IMR-90 (cell line): Measurements from ENCODE around the gene GOLGA1. TPM values are rescaled to one million over a fixed set of nuclear protein-coding genes. Genes with fewer than 3 reads are reported as not detected.

ENCODE experiments used
- ATAC-seq: fragments of 200-7000 bp; cut with Tn5 transposase; 2 replicates; pipeline ENCODE4 v1.9.1; 2020; ENCODE audit warnings: low read depth, mild to moderate bottlenecking, moderate library complexity
- BruUV-seq: library from RNA; stranded (reverse); fragments of 400-500 nt; replicated peaks from 2 replicates; lab custom pipeline; 2021; lab: Mats Ljungman, UMichigan
- CTCF ChIA-PET: fragments of 300-600 bp; formaldehyde crosslinking; extraction: SDS; loops from one replicate; lab custom pipeline; 2021; ENCODE audit warnings: antibody characterized with exemption; lab: Yijun Ruan, JAX
- POLR2A ChIA-PET: fragments of 300-600 bp; sonication (Branson Sonifier 250); formaldehyde crosslinking; loops from one replicate; lab custom pipeline; 2022; ENCODE audit warnings: antibody characterized with exemption; ENCODE audit not compliant: unreplicated experiment; lab: Charles Lee
- DNase-seq: peaks from one replicate; pipeline ENCODE4 v3.0.0; 2013
- H2AFZ ChIP-seq: replicated peaks from 2 replicates; pipeline ENCODE3; 2013; ENCODE audit warnings: low read length, mild to moderate bottlenecking; ENCODE audit not compliant: poor library complexity
- H2AK5ac ChIP-seq: 2 replicates; pipeline ENCODE4 v1.6.1; 2013; ENCODE audit warnings: low read depth, low read length, inconsistent platforms
- H2AK9ac ChIP-seq: replicated peaks from 2 replicates; pipeline ENCODE3; 2013; ENCODE audit warnings: mild to moderate bottlenecking, low read depth, low read length, moderate library complexity; ENCODE audit not compliant: poor library complexity
- H2BK120ac ChIP-seq: 2 replicates; pipeline ENCODE4 v1.6.1; 2013; ENCODE audit warnings: low read depth, low read length, inconsistent platforms
- H2BK15ac ChIP-seq: 3 replicates; pipeline ENCODE4 v1.6.1; 2013; ENCODE audit warnings: low read depth, low read length, inconsistent platforms
- H2BK20ac ChIP-seq: 2 replicates; pipeline ENCODE4 v1.6.1; 2013; ENCODE audit warnings: low read depth, mild to moderate bottlenecking, inconsistent platforms, low read length, moderate library complexity
- H2BK5ac ChIP-seq: 2 replicates; pipeline ENCODE4 v1.6.1; 2013; ENCODE audit warnings: mild to moderate bottlenecking, low read depth, low read length, inconsistent platforms; ENCODE audit not compliant: poor library complexity, severe bottlenecking
- H3K14ac ChIP-seq: replicated peaks from 2 replicates; pipeline ENCODE4 v1.6.1; 2013; ENCODE audit warnings: low read depth, low read length, inconsistent platforms
- H3K18ac ChIP-seq: 2 replicates; pipeline ENCODE4 v1.6.1; 2013; ENCODE audit warnings: low read depth, low read length, control low read depth
- H3K23ac ChIP-seq: 2 replicates; pipeline ENCODE4 v1.6.1; 2013; ENCODE audit warnings: low read depth, low read length, inconsistent platforms
- H3K27ac ChIP-seq: 2 replicates; pipeline ENCODE4 v1.5.1; 2013; ENCODE audit warnings: mild to moderate bottlenecking, control low read depth, low read length; ENCODE audit not compliant: insufficient read depth
- H3K27me3 ChIP-seq: 2 replicates; pipeline ENCODE4 v1.6.1; 2013; ENCODE audit warnings: low read length; ENCODE audit not compliant: control insufficient read depth, insufficient read depth
- H3K36me3 ChIP-seq: 2 replicates; pipeline ENCODE4 v1.6.1; 2013; ENCODE audit warnings: low read length, mixed read lengths; ENCODE audit not compliant: control insufficient read depth, insufficient read depth
- H3K4ac ChIP-seq: 2 replicates; pipeline ENCODE4 v1.6.1; 2013; ENCODE audit warnings: low read depth, low read length, inconsistent platforms
- H3K4me1 ChIP-seq: 2 replicates; pipeline ENCODE4 v1.6.1; 2013; ENCODE audit warnings: low read length, mixed read lengths; ENCODE audit not compliant: control insufficient read depth, insufficient read depth
- H3K4me2 ChIP-seq: 2 replicates; pipeline ENCODE4 v1.6.1; 2013; ENCODE audit warnings: low read depth, mild to moderate bottlenecking, control low read depth, low read length, moderate library complexity
- H3K4me3 ChIP-seq: 2 replicates; pipeline ENCODE4 v1.5.1; 2013; ENCODE audit warnings: low read depth, mild to moderate bottlenecking, control low read depth, low read length, moderate library complexity; ENCODE audit not compliant: insufficient read depth
- H3K56ac ChIP-seq: 2 replicates; pipeline ENCODE4 v1.6.1; 2013; ENCODE audit warnings: low read length, inconsistent platforms; ENCODE audit not compliant: insufficient read depth; ENCODE audit errors: extremely low read depth
- H3K79me1 ChIP-seq, 2 experiments: 2 replicates each; pipeline ENCODE4 v1.6.1; 2013; ENCODE audit warnings: low read length in 2 of 2, inconsistent platforms in 1 of 2, low read depth in 1 of 2
- H3K9ac ChIP-seq: 2 replicates; pipeline ENCODE4 v1.6.1; 2013; ENCODE audit warnings: low read depth, low read length, control low read depth
- H3K9me1 ChIP-seq: 2 replicates; pipeline ENCODE4 v1.6.1; 2013; ENCODE audit warnings: low read length, inconsistent platforms; ENCODE audit not compliant: insufficient read depth
- H3K9me3 ChIP-seq: 2 replicates; pipeline ENCODE4 v1.6.1; 2013; ENCODE audit warnings: low read length; ENCODE audit not compliant: control insufficient read depth, insufficient read depth
- H4K20me1 ChIP-seq: 2 replicates; pipeline ENCODE4 v1.6.1; 2013; ENCODE audit warnings: low read length, inconsistent platforms; ENCODE audit not compliant: insufficient read depth
- H4K5ac ChIP-seq: 2 replicates; pipeline ENCODE4 v1.6.1; 2013; ENCODE audit warnings: mild to moderate bottlenecking, low read depth, low read length, control low read depth
- H4K8ac ChIP-seq, 2 experiments: 2 replicates each; pipeline ENCODE4 v1.6.1; 2013; ENCODE audit warnings: low read depth in 2 of 2, low read length in 2 of 2, control low read depth in 1 of 2, inconsistent platforms in 1 of 2
- H4K91ac ChIP-seq: 2 replicates; pipeline ENCODE4 v1.6.1; 2013; ENCODE audit warnings: low read depth, low read length, inconsistent platforms; ENCODE audit not compliant: insufficient read depth
- BHLHE40 ChIP-seq: fragments of 150-350 bp; IDR thresholded peaks from 2 replicates; pipeline ENCODE4 v1.6.1; 2016; ENCODE audit warnings: mild to moderate bottlenecking, low read depth, low read length
- CEBPB ChIP-seq: IDR thresholded peaks from 2 replicates; pipeline ENCODE4 v1.6.1; 2012; ENCODE audit warnings: low read depth, low read length, improper control_type of control experiment
- CHD1 ChIP-seq: IDR thresholded peaks from 2 replicates; pipeline ENCODE4 v1.6.1; 2012; ENCODE audit warnings: low read depth, low read length, improper control_type of control experiment
- FOS ChIP-seq: fragments of 150-350 bp; IDR thresholded peaks from 2 replicates; pipeline ENCODE4 v1.6.1; 2016; ENCODE audit warnings: low read depth, low read length
- MAFK ChIP-seq: IDR thresholded peaks from 2 replicates; pipeline ENCODE4 v1.6.1; 2012; ENCODE audit warnings: low read depth, low read length, improper control_type of control experiment
- MAZ ChIP-seq: IDR thresholded peaks from 2 replicates; pipeline ENCODE4 v1.6.1; 2012; ENCODE audit warnings: low read depth, mild to moderate bottlenecking, low read length, improper control_type of control experiment, moderate library complexity, borderline replicate concordance
- MXI1 ChIP-seq: IDR thresholded peaks from 2 replicates; pipeline ENCODE4 v1.6.1; 2012; ENCODE audit warnings: low read depth, mild to moderate bottlenecking, low read length, moderate library complexity, borderline replicate concordance
- NFE2L2 ChIP-seq: fragments of 150-350 bp; IDR thresholded peaks from 2 replicates; pipeline ENCODE4 v1.6.1; 2016; ENCODE audit warnings: low read depth, mild to moderate bottlenecking, low read length
- POLR2A ChIP-seq: IDR thresholded peaks from 2 replicates; pipeline ENCODE4 v1.6.1; 2012; ENCODE audit warnings: mild to moderate bottlenecking, low read depth, low read length
- RAD21 ChIP-seq: IDR thresholded peaks from 2 replicates; pipeline ENCODE4 v1.6.1; 2012; ENCODE audit warnings: low read length, improper control_type of control experiment
- RCOR1 ChIP-seq: IDR thresholded peaks from 2 replicates; pipeline ENCODE4 v1.6.1; 2012; ENCODE audit warnings: mild to moderate bottlenecking, low read length, improper control_type of control experiment; ENCODE audit not compliant: insufficient replicate concordance
- RFX5 ChIP-seq: IDR thresholded peaks from 2 replicates; pipeline ENCODE4 v1.8.0; 2012; ENCODE audit warnings: low read depth, mild to moderate bottlenecking, low read length, moderate library complexity
- SMC3 ChIP-seq: fragments of 150-350 bp; IDR thresholded peaks from 2 replicates; pipeline ENCODE4 v1.6.1; 2016; ENCODE audit warnings: low read depth, mild to moderate bottlenecking, antibody characterized with exemption, low read length, moderate library complexity
- WGBS, 2 experiments: methylation state at CpG; one replicate each; pipeline versions ENCODE4 v1.1.5 to v1.1.7; 2013; ENCODE audit warnings: missing lambda C conversion rate in 2 of 2; ENCODE audit not compliant: insufficient read length in 1 of 2; ENCODE audit errors: extremely low coverage in 2 of 2; 5-methylcytosine and 5-hydroxymethylcytosine counted together
- dilution Hi-C: fragments of 300-500 bp; cut with HindIII; formaldehyde crosslinking; loops from one replicate; pipeline ENCODE4 v1.14.3; 2018; ENCODE audit warnings: low sequenced_read_pairs; ENCODE audit not compliant: unreplicated experiment
- in situ Hi-C: fragments of 300-500 bp; cut with MboI; formaldehyde crosslinking; loops from 3 replicates; pipeline ENCODE4 v1.14.3; 2019; ENCODE audit warnings: low sequenced_read_pairs, inconsistent platforms, mixed read lengths
- intact Hi-C: fragments of 100-400 bp; cut with micrococcal nuclease; formaldehyde crosslinking; loops from 2 replicates; pipeline ENCODE4 v1.10.0; 2022
- polyA plus RNA-seq, 3 experiments: library from polyadenylated mRNA; depleted of rRNA; stranded (reverse); fragments of >200 nt; gene quantifications; 2 replicates each; pipeline ENCODE4 v1.2.3, GENCODE V29; 2012; ENCODE audit warnings: low replicate concordance in 1 of 3
- total RNA-seq: library from RNA; depleted of rRNA; stranded (reverse); fragments of >200 nt; gene quantifications from 2 replicates; pipeline ENCODE4 v1.2.3, GENCODE V29; 2012
- TF ChIP-seq, protein P1 (sequence below): fragments of 150-350 bp; IDR thresholded peaks from 2 replicates; pipeline ENCODE4 v1.6.1; 2016; ENCODE audit warnings: low read depth, mild to moderate bottlenecking, low read length, moderate library complexity, borderline replicate concordance
- TF ChIP-seq, protein P2 (sequence below): fragments of 150-350 bp; IDR thresholded peaks from 2 replicates; pipeline ENCODE4 v1.6.1; 2017; ENCODE audit warnings: mild to moderate bottlenecking, antibody characterized with exemption, low read length, low read depth
- TF ChIP-seq, protein P3 (sequence below): conservative IDR thresholded peaks from 2 replicates; pipeline ENCODE4 v1.5.1; 2012; ENCODE audit warnings: mild to moderate bottlenecking, low read depth, low read length, improper control_type of control experiment

The GOLGA1 gene
- total and polyA plus RNA-seq, 2 of the 4 experiments (the other 2 are of a cell fraction): 10.6 to 12.7 TPM

DNA sequence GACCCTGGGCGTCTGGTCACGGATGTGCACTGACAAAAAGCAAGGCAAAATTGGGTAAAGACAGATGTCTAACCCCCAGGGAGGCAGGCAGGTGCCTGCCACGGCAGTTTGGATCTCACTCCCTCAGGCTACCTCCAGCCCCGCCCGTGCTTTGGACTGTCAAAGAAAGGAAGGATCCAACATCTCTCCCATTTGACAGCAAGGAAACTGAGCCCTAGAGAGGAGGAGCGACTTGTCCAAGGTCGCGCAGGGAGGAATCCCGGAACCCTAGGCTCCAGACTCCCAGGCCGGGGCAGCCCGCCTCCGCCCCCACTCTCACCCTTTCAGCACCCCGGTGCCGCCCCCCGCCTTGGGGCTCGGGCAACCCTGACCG lies 376 bp downstream of the GOLGA1 start:
- BruUV-seq: no TSS peak
- Histone ChIP-seq H2AK5ac (peak overlapping the region; percentile 81), H3K9me1 (no peaks in the 10 kb centered on the region), H3K36me3 (peaks cover 5% of the 10 kb centered on the region), H2BK20ac (no peak overlapping the region), H3K9me3 (no peaks in the 10 kb centered on the region), H4K20me1 (no peaks in the 10 kb centered on the region), H3K18ac (peak overlapping the region; percentile 68), H3K79me1 (peaks cover 11 to 19% of the 10 kb centered on the region in 2 experiments), H2AFZ (peak overlapping the region; percentile 94), H2BK15ac (peak overlapping the region; percentile 28; the same call in 1 of the 3 replicates), H4K8ac (peak overlapping the region; percentile 79 to 94), H3K4me3 (peak overlapping the region; percentile 84), H3K23ac (peak overlapping the region; percentile 92), H3K4me1 (peaks cover 4% of the 10 kb centered on the region; the same call in 1 of the 2 replicates), H4K5ac (peak overlapping the region; percentile 91), H3K27ac (peak overlapping the region; percentile 82), H3K27me3 (no peaks in the 10 kb centered on the region), H3K4me2 (peak overlapping the region; percentile 98), H3K4ac (peak overlapping the region; percentile 96), H4K91ac (peak overlapping the region; percentile 72), H2BK5ac (peak overlapping the region; percentile 83), H3K14ac (peak overlapping the region; percentile 96), H3K9ac (peak overlapping the region; percentile 89), H2BK120ac (peak overlapping the region; percentile 35; the same call in 1 of the 2 replicates), H3K56ac (peak overlapping the region; percentile 75), H2AK9ac (peak overlapping the region; percentile 94)
- no peak for TF ChIP-seq SMC3
- TF ChIP-seq RAD21: no peak
- TF ChIP-seq CHD1: no peak
- TF ChIP-seq, protein P1, sequence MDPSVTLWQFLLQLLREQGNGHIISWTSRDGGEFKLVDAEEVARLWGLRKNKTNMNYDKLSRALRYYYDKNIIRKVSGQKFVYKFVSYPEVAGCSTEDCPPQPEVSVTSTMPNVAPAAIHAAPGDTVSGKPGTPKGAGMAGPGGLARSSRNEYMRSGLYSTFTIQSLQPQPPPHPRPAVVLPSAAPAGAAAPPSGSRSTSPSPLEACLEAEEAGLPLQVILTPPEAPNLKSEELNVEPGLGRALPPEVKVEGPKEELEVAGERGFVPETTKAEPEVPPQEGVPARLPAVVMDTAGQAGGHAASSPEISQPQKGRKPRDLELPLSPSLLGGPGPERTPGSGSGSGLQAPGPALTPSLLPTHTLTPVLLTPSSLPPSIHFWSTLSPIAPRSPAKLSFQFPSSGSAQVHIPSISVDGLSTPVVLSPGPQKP: no peak
- no peak for TF ChIP-seq BHLHE40
- no peak; the same call in 1 of the 2 replicates for TF ChIP-seq MXI1
- TF ChIP-seq, protein P2, sequence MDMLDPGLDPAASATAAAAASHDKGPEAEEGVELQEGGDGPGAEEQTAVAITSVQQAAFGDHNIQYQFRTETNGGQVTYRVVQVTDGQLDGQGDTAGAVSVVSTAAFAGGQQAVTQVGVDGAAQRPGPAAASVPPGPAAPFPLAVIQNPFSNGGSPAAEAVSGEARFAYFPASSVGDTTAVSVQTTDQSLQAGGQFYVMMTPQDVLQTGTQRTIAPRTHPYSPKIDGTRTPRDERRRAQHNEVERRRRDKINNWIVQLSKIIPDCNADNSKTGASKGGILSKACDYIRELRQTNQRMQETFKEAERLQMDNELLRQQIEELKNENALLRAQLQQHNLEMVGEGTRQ: no peak
- TF ChIP-seq FOS: no peak
- TF ChIP-seq, protein P3, sequence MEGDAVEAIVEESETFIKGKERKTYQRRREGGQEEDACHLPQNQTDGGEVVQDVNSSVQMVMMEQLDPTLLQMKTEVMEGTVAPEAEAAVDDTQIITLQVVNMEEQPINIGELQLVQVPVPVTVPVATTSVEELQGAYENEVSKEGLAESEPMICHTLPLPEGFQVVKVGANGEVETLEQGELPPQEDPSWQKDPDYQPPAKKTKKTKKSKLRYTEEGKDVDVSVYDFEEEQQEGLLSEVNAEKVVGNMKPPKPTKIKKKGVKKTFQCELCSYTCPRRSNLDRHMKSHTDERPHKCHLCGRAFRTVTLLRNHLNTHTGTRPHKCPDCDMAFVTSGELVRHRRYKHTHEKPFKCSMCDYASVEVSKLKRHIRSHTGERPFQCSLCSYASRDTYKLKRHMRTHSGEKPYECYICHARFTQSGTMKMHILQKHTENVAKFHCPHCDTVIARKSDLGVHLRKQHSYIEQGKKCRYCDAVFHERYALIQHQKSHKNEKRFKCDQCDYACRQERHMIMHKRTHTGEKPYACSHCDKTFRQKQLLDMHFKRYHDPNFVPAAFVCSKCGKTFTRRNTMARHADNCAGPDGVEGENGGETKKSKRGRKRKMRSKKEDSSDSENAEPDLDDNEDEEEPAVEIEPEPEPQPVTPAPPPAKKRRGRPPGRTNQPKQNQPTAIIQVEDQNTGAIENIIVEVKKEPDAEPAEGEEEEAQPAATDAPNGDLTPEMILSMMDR: no peak
- no peak for TF ChIP-seq POLR2A
- no peak for TF ChIP-seq MAFK
- TF ChIP-seq CEBPB: no peak
- TF ChIP-seq MAZ: no peak
- no peak for TF ChIP-seq RFX5
- no peak for TF ChIP-seq NFE2L2
- TF ChIP-seq RCOR1: no peak
- ChIA-PET POLR2A (no interaction called here), CTCF (no interaction called here)
- no CpG with 5 or more reads among the region's 17 CpGs for WGBS, 2 experiments
- intact Hi-C loops (loop anchor here (2.0 kb wide), 2 partner anchors 20 to 260 kb away; partner anchors contain the start of gene RABEPK), dilution Hi-C loops (no loop called here), in situ Hi-C loops (loop anchor here (5.0 kb wide), 1 partner anchor 202 kb away; the partner anchor contains the start of gene SCAI)
- ATAC-seq: no peak; the same call in 1 of the 2 replicates
- no peak for DNase-seq
